Fibroblast of peridontal ligament (primary cell): Measurements from ENCODE around the gene RPL18.
A peak's percentile ranks its signal among the peaks of the same experiment; 100 is the strongest.

Experiments used
- DNase-seq: peaks from one replicate; pipeline ENCODE4 v3.0.0-alpha.2; 2010; ENCODE audit errors: extremely low read depth

Gene RPL18

GRCh38 chr19:48614436-48615230 is 4.3 kb downstream of the RPL18 start, which contains the start of gene FAM83E:
Gene FAM83E, minus strand, starts transcription at chr19:48615076. Its CDS starts 1,704 bp downstream, at chr19:48613372.
- DNase-seq: no peak

DNA sequence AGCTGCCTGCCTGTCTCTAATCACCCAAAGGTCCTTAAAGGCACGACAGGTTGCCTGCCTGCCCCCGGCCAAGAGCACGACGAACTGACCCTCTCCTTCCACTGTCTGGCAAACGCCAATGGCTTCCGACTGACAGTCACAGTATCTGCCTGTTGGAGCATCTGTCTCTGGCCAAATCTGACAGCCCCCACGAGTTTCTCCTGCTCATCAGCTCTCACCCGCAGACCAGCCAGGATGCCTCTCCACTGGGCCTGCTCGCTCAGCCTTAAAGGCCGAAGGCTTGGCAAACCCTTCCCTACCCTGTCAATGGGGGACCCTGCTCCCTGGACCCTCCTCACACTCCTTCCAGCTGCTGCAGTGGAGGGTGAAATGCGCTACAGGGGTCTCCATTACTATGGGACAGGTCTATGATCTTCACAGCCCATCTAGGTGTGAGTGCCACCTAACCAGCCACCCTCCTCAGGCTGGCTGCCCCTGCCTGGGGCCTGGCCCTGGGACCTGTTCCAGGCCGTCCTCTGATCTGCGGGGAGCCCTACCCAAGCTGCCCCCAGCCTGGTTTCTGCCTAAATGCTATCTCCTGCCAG is 5.0 kb downstream of the RPL18 start:
- no peak for DNase-seq

DNA sequence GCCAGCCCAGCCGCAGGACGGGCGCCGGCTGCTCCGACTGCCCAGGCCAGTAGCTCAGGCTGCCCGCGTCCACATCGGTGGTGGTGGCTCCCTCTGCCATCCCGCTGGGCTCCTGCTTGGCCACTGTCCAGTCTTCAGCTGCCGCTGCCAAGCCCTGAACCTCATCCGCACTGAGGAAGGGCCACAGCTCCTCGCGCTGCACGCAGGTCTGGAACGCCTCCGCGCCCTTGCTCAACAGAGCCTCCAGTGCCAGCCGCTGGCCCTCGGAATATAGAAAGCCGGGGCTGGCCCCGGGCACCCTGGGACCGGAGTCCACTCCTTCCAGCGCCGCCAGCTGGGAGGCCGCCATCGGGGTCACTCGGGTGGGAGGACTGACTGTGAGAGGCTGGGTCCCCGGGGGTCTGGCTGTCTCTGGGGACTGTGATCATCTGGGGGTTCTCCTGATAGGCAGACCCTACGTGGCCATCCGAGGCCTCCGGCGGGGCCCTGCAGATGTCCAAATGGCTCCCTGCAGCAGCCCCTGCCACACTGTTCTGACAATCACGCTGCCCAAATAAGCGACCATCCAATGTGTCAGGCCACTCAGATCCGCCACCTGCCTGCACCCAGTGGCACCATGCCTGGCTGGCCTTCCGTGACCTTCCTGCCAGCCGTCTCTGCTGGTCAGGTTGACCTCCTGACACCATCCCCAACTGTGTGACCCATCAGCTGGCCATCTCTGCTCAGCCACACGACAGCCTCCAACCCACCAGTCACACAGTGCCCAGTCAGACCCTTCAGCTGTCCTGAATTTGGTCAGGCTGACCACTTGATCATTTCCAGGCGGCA is 5.7 kb downstream of the RPL18 start:
- no peak for DNase-seq

GRCh38 chr19:48611872-48612271 is 7.1 kb downstream of the RPL18 start:
- no peak for DNase-seq

DNA sequence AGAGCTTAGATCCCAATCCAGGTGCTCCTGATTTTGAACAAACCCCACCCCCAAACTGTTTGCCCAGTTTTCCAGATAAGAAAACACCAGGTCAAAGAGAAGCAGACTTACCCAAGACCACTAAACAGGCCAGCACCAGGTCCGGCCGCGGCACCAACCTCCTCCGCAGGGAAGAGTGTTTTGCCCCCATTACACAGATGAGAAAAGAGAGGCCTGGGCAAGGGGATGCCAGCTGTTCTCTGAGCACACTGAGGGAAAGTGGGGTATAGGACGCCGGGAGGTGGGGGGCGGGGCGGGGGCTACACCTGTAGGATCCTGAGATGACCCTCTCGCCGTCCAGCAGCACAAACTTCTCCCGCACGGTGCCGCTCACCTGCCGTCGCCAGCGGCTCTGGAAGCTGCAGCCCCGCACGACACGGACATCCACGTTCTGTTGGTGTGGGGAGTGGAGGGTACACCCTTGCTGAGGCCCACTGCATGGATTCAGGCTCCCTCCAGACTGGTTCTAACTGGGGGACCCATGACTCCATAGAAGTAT is 9.3 kb downstream of the RPL18 start:
- DNase-seq: no peak

GRCh38 chr19:48608798-48609263 is 10.1 kb downstream of the RPL18 start:
- DNase-seq: peak; percentile 44

DNA sequence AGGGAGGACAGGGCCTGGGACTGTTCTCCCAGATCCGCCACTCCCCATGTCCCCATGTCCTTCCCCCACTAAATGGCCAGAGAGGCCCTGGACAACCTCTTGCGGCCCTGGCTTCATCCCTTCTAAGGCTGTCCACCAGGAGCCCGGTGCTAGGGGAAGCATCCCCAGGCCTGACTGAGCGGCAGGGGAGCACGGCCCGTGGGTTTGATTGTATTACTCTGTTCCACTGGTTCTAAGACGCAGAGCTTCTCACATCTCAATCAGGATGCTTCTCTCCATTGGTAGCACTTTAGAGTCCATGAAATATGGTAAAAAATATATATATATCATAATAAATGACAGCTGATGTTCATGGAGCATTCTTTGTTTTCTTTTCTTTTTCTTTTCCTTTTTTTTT is 11.6 kb downstream of the RPL18 start:
- DNase-seq: no peak

DNA sequence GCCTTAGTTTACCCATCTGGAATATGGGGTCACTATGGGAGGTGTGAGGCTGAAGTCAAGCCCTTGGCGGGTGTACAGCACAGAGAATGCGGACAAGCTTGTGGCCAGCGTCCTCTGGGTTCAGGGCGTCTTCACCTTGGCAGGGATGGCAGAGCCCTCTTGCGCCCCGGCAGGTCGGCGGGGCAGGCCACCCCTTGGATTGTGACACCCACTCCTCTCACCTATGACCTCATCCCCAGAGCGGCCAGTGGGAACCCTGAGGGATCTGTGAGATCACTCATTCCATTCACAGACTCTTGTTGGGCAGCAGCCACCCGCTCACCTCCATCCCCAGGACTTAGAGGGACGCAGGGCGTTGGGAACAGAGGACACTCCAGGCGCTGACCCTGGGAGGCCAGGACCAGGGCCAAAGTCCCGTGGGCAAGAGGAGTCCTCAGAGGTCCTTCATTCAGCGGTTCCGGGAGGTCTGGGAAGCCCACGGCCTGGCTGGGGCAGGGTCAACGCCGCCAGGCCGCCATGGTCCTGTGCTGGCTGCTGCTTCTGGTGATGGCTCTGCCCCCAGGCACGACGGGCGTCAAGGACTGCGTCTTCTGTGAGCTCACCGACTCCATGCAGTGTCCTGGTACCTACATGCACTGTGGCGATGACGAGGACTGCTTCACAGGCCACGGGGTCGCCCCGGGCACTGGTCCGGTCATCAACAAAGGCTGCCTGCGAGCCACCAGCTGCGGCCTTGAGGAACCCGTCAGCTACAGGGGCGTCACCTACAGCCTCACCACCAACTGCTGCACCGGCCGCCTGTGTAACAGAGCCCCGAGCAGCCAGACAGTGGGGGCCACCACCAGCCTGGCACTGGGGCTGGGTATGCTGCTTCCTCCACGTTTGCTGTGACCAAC is 12.3 kb downstream of the RPL18 start, which contains the start of gene SPACA4:
Gene SPACA4, plus strand, starts transcription at position 280 of the 896 bp plus-strand sequence. Its CDS starts 237 bp downstream, at position 517.
- no peak for DNase-seq

DNA sequence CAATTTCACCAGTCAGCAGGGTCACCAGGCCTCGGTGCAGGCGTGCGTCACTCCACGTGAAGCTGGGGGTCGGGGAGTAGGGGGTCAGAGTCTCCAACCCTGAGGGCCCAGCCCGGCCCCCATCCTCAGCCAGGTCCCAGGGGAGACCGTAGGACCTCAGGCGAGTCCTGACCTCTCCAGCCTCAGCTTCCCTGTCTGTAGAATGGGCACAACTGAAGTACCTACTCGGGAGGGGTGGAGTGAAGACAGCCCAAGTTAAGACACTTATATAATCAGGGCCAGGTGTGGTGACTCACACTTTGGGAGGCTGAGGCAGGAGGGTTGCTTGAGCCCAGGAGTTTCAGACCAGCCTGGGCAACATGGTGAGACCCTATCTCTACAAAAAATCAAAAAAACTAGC is 15.1 kb downstream of the RPL18 start:
- DNase-seq: no peak

GRCh38 chr19:48603449-48603848 is 15.5 kb downstream of the RPL18 start:
- DNase-seq: no peak

DNA sequence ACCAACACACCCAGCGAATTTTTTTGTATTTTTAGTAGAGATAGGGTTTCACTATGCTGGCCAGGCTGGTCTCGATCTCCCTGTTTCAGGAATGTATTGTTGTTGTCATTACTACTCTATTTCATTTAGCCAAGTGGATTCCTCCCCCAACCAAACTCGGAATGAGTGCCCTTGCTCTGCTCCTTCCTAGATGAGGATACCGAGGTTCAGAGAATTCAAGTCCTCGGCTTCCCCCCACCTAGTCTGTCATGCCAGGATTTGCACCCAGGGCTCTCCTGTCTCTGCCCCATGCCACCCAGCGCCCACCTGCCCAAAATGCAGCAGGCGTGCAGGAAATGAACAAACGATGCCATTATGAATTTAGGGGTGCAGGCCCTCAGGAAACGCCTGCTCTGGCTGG is 16.0 kb downstream of the RPL18 start:
- no peak for DNase-seq

DNA sequence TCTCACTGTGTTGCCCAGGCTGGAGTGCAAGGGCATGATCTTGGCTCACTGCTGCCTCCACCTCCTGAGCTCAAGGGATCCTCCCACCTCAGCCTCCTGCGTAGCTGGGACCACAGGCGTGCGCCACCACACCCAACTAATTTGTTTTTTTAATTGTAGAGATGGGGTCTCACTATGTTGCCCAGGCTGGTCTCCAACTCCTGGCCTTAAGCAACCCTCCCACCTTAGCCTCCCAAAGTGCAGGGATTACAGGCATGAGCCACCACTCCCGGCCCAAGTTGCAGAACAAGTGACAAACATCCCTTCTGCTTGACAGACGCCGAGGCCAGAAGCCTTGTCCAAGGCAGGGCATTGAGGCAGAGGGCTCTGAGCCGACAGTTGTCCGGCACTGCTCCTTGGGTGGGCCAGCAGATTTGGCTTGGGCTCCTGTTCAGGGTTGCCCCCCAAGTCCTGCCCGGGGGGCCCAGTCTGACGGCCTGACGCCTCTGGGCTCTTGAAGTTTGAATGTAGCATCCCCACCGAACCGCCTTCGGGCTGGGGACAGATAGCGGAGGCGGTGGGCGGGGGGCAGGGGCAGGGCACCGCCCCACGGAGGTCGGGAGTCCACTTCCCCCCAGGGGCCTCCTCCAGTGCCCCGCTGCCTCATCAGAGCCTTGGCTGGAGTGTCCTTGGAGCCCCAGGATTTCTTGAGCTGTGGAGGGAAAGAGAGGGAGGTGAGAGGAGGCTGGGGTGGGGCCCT is 18.1 kb downstream of the RPL18 start:
- DNase-seq: no peak

DNA sequence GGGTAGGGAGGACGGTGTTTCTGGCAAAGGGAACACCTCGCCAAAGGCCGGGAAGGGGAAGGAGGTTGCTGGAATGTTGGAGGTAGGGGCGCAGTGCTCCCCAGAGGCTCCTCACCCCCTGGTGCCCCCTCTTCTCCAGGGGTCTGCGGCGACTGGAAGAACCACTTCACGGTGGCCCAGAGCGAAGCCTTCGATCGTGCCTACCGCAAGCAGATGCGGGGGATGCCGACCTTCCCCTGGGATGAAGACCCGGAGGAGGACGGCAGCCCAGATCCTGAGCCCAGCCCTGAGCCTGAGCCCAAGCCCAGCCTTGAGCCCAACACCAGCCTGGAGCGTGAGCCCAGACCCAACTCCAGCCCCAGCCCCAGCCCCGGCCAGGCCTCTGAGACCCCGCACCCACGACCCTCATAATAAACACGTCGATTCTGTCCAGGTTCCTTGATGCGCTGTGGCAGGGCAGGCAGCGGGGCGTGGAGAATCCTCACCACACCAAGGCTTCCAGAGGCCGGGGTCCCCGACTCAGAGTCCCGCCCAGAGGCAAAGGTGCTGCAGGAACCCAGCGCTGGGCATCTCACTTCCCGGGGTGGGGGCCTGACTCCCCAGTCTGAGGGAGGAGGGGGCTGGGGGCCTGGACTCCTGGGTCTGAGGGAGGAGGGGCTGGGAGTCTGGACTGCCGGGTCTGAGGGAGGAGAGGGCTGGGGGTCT is 19.8 kb downstream of the RPL18 start:
- DNase-seq: no peak

DNA sequence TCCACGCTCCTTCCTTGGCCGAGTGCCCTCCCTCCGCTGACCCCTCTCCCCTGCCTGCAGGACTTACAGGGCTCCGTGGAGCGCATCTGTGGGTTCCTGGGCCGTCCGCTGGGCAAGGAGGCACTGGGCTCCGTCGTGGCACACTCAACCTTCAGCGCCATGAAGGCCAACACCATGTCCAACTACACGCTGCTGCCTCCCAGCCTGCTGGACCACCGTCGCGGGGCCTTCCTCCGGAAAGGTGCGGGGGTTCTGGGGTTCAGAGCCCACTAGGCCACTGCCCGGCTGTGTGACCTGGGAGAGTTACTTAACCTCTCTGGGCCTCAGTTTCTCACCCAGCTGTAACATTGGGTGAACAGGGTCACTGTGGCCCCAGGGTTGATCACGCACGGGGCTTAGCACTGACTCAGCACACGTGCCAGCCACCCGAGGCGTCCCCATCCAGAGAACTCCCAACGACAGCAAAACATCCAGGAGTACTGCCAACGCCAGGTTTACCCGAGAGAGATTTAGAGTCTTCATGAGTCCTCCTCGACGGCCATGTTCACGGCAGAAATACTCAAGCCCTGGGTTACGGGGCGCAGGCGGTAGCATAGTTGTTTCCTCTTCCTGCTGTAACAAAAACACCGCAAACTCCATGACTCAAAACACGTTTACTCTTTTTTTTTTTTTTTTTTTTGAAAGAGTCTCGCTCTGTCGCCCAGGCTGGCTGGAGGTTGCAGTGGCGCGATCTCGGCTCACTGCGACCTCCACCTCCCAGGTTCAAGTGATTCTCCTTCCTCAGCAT is 22.1 kb downstream of the RPL18 start:
- DNase-seq: no peak

GRCh38 chr19:48596237-48596636 is 22.7 kb downstream of the RPL18 start:
- no peak for DNase-seq

GRCh38 chr19:48595833-48596232 is 23.1 kb downstream of the RPL18 start:
- DNase-seq: no peak

GRCh38 chr19:48595171-48595570 is 23.8 kb downstream of the RPL18 start:
- no peak for DNase-seq

DNA sequence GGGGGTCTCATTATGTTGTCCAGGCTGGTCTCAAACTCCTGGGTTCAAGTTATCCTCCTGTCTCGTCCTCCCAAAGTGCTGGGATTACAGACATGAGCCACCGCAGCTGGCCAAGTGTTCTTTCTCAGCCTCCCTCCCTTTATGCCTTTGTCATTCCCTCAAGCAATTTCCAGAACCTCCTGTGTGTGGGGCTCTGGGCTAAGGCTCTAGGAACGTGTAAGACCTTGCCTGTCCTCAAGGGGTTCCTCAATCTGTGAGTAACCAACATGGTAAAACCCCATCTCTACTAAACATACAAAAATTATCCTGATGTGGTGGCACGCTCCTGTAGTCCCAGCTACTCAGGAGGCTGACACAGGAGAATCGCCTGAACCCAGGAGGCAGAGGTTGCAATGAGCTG is 28.0 kb downstream of the RPL18 start:
- DNase-seq: no peak
